ENCODE measurements around the gene PLXDC1. TPM values are rescaled to one million over a fixed set of nuclear protein-coding genes. Genes with fewer than 3 reads are reported as not detected.

The PLXDC1 gene
- total RNA-seq, 2 experiments from 2014 or later, result 1.2 to 2.2 TPM

DNA sequence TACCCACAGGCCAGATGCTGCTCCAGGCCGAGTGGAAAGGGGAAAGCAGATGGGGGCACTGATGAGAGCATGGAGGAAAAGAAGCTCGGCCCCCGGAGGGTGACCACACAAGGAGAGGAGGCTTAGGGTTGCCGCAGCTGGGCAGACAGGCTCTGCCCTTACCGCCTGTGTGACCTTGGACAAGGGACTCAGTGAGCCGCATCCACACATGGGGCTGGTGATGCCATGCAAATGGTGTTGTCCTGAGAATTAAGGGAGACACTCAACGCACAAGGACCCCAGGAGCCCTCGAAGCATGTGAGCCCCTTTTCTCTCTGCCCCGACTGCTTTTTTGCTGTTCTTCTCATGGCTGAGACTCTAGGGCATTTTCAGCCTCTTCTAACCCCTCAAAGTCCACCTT lies 61.0 kb downstream of the PLXDC1 start:
- ChIA-PET CTCF (no interaction called here), POLR2A (no interaction called here)
- DNase-seq, result no peak
- intact Hi-C loops (cut with micrococcal nuclease), result loop anchor here (10.0 kb wide), 1 partner anchor 226 kb away; no protein-coding TSS in a partner anchor
- Mint-ChIP-seq H3K27ac (no peak overlapping the region), H3K36me3 (no peaks in the 10 kb centered on the region), H3K9me3 (no peaks in the 10 kb centered on the region), H3K4me3 (no peak overlapping the region), H3K4me1 (ENCODE audit: low read depth) (peaks cover 41% of the 10 kb centered on the region), H3K27me3 (no peaks in the 10 kb centered on the region)

DNA sequence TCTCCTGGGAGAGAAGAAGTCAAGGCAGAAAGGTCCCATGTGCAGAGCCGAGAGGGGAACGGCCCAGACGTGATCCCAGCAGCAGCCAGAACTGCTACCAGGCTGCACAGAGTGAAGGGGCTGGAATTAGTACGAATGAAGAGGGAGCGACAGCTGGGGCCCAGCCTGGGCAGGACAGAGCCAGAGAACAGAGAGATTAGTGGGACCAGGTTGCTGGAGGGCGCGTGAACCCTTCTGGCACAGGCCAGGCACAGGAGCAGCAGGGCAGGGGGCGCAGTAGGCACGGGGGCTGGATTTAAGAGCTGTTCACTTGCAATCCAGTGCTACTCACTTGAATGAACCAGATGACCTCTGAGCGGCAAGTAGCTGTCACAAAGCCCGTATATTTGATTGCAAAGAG lies 66.9 kb downstream of the PLXDC1 start:
- ChIA-PET POLR2A (no interaction called here), CTCF (no interaction called here)
- no peak for DNase-seq
- H3K9me3 Mint-ChIP-seq, result no peaks in the 10 kb centered on the region
- H3K27me3 Mint-ChIP-seq, result no peaks in the 10 kb centered on the region
- no peaks in the 10 kb centered on the region for H3K4me1 Mint-ChIP-seq (ENCODE audit: low read depth)
- H3K36me3 Mint-ChIP-seq, result no peaks in the 10 kb centered on the region
- no peak overlapping the region for H3K27ac Mint-ChIP-seq
- intact Hi-C loops (cut with micrococcal nuclease), result no loop called here
- H3K4me3 Mint-ChIP-seq, result no peak overlapping the region

DNA sequence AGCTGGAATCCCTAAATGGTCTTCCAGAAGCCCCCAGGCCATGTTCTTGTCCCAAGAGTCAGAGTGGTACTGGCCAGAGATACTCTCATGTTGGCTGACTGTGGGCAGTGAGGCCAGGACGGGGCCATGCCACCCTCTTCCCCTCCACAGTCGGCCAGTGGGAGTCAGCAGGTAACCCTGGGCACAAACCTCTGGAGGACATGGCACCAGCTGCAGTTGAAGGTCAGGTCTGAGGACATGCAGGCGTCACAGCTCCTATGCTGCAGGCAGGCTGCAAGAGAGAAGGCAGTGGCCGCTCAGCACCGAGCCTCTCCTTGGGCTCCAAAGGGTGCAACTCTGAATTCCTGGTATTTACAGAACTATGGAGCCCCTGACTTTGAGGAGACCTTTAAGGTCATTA lies 68.2 kb downstream of the PLXDC1 start:
- Mint-ChIP-seq H3K4me1 (ENCODE audit: low read depth) (no peaks in the 10 kb centered on the region), H3K27ac (no peak overlapping the region), H3K4me3 (no peak overlapping the region), H3K27me3 (no peaks in the 10 kb centered on the region), H3K9me3 (no peaks in the 10 kb centered on the region), H3K36me3 (no peaks in the 10 kb centered on the region)
- DNase-seq, result no peak
- POLR2A ChIA-PET, result no interaction called here
- intact Hi-C loops (cut with micrococcal nuclease), result no loop called here
- CTCF ChIA-PET, result no interaction called here

DNA sequence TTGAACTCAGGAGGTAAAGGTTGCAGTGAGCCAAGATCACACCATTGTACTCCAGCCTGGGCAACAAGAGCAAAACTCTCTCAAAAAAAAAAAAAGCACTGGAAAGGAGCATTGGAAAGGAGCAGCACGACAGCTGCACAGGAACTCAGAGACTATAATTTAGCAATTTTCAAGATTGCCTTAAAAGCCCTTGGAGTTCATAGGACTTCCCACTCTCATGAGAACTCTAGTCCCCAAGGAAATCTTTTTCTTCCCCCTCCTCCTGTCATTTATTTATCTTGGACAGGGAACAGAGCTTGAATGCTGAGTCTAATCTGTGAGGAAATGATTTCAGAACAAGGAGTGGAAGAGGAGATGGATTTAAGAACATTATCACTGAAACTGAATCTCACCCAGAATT lies 69.0 kb downstream of the PLXDC1 start:
- ChIA-PET CTCF (interaction anchor here (1.4 kb wide), 1 partner anchor 62 kb away, joined by 3 read pairs; no protein-coding TSS in a partner anchor), POLR2A (interaction anchor here (0.7 kb wide), 1 partner anchor 15 kb away, joined by 3 read pairs; no protein-coding TSS in a partner anchor)
- DNase-seq, result no peak
- H3K36me3 Mint-ChIP-seq, result no peaks in the 10 kb centered on the region
- no peak overlapping the region for H3K27ac Mint-ChIP-seq
- no peaks in the 10 kb centered on the region for H3K27me3 Mint-ChIP-seq
- no peaks in the 10 kb centered on the region for H3K9me3 Mint-ChIP-seq
- no peaks in the 10 kb centered on the region for H3K4me1 Mint-ChIP-seq (ENCODE audit: low read depth)
- intact Hi-C loops (cut with micrococcal nuclease), result no loop called here
- no peak overlapping the region for H3K4me3 Mint-ChIP-seq

DNA sequence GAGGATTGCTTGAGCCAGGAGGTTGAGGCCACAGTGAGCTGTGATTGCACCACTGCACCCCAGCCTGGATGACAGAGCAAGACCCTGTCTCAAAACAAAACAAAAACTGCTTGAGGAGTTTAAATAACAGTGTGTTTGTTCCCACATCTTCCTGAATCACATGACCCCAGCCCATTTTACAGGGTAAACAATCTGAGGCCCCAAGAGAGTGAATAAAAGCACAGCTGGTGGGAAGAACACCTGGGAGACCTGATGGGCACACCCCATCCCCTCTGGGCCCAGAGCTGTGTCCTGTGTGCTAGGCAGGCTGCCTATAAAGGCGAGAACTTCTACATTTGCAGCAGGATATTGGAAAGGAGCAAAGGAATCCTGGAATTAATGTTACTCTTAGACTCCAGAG lies 69.6 kb downstream of the PLXDC1 start:
- ChIA-PET POLR2A (interaction anchor here (0.7 kb wide), 1 partner anchor 15 kb away, joined by 3 read pairs; no protein-coding TSS in a partner anchor), CTCF (interaction anchor here (1.4 kb wide), 1 partner anchor 62 kb away, joined by 3 read pairs; no protein-coding TSS in a partner anchor)
- Mint-ChIP-seq H3K4me3 (no peak overlapping the region), H3K27me3 (no peaks in the 10 kb centered on the region), H3K4me1 (ENCODE audit: low read depth) (no peaks in the 10 kb centered on the region), H3K27ac (no peak overlapping the region), H3K9me3 (no peaks in the 10 kb centered on the region), H3K36me3 (no peaks in the 10 kb centered on the region)
- intact Hi-C loops (cut with micrococcal nuclease), result no loop called here
- no peak for DNase-seq

DNA sequence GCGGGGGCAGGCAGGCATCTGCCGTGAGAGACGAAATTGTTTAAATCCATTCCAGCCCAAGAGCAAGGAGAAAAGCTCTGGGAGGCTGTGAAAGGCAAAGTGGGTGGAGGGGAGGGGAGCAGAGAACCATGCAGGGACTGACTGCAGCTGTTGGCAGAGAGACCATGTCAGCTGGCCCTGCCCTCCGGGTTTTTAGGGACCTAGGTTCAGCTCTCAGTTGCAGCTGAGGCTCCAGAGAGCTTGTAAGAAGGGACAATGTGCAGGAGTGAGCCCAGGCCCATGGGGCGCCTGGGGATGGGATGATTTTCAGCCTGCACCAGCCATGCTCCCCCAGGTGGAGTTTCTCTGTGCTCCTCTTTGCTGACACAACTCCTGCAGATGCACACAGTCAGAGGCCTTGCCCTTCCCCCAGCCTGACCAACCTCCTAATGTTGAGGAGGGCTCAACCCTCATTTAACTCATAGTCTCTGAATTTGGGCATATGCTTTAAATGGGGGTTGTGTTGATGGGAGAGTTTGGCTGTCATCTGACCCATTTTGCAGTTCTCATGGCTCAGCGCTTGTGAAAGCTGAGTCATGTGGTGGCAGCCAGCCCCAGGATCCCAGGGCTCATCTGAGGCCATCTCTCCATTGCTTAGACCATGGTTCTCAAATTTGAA lies 70.9 kb downstream of the PLXDC1 start:
- H3K27ac Mint-ChIP-seq, result no peak overlapping the region
- ChIA-PET POLR2A (no interaction called here), CTCF (interaction anchor here (1.1 kb wide), 1 partner anchor 84 kb away, joined by 3 read pairs; no protein-coding TSS in a partner anchor)
- DNase-seq, result no peak
- H3K36me3 Mint-ChIP-seq, result no peaks in the 10 kb centered on the region
- intact Hi-C loops (cut with micrococcal nuclease), result no loop called here
- H3K9me3 Mint-ChIP-seq, result no peaks in the 10 kb centered on the region
- H3K4me1 Mint-ChIP-seq (ENCODE audit: low read depth), result no peaks in the 10 kb centered on the region
- no peak overlapping the region for H3K4me3 Mint-ChIP-seq
- H3K27me3 Mint-ChIP-seq, result no peaks in the 10 kb centered on the region

DNA sequence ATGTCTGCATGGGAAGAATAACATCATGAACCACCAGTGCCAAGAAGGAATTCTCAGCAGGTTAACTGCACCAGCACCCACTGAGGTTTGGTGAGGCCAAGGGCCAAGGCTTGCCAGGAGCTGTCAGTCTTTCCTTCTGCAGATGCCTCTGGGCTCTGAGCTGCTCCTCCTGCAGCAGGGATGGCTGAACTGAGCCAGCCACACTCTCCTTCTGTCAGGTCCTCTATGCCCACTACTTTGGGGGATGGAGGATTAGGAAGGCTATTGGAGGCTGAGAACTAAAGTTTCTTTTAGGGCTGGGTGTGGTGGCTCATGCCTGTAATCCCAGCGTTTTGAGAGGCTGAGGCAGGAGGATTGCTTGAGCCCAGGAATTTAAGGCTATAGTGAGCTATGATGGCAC lies 71.6 kb downstream of the PLXDC1 start:
- H3K27me3 Mint-ChIP-seq, result no peaks in the 10 kb centered on the region
- H3K4me1 Mint-ChIP-seq (ENCODE audit: low read depth), result no peaks in the 10 kb centered on the region

DNA sequence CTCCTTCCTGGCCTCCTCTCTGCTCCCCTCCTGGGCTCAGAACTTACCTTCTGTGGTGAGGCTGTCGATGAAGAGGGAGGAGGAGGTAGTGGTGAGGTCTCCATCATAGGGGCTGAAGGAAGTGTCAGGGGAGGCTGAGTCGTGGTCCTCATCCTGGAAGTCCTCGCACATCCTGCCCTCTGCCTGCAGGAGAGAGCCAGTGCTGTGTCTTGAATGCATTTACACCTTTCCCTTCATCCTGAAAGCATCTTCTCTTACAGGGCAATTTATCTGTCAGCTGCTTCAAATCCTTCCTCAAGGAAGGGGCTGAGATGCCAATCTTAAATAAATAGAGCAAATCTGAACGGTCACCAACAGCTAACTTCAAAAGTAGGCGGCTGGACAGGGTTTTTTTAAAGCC lies 73.6 kb downstream of the PLXDC1 start:
- Mint-ChIP-seq H3K4me3 (no peak overlapping the region), H3K4me1 (ENCODE audit: low read depth) (peaks cover 6% of the 10 kb centered on the region), H3K9me3 (no peaks in the 10 kb centered on the region), H3K27ac (no peak overlapping the region), H3K36me3 (peaks cover 2% of the 10 kb centered on the region), H3K27me3 (no peaks in the 10 kb centered on the region)
- intact Hi-C loops (cut with micrococcal nuclease), result no loop called here
- ChIA-PET POLR2A (no interaction called here), CTCF (interaction anchor here (1.1 kb wide), 1 partner anchor 95 kb away, joined by 5 read pairs; no protein-coding TSS in a partner anchor)
- DNase-seq, result no peak

More for the DNA sequence above, 71.6 kb downstream of the PLXDC1 start:
- intact Hi-C loops (cut with micrococcal nuclease), result no loop called here
- Mint-ChIP-seq H3K9me3 (no peaks in the 10 kb centered on the region), H3K4me3 (no peak overlapping the region), H3K27ac (no peak overlapping the region), H3K36me3 (peaks cover 2% of the 10 kb centered on the region)
- ChIA-PET CTCF (interaction anchor here (1.1 to 1.6 kb wide), 2 partner anchors 85 to 97 kb away, joined by 3 to 4 read pairs; no protein-coding TSS in a partner anchor), POLR2A (no interaction called here)
- no peak for DNase-seq

DNA sequence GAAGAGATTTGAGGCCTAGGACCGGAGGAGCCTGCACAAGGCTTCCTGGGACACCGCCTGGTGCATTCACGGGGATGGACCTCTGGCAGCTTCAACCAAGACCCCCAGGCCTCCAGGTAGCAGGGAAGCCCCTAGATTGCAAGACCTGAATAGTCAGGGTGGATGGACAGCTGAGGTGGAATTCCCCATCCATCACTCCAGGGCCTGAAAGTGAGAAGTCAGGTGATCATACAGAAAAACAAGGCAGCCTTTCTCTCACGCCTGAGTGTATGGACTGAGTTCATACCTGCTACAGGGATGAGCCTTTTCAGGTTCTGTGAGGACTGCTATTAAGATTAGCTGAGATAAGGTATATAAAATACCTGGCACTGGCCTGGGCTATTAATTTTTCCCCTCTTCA lies 74.2 kb downstream of the PLXDC1 start:
- H3K4me3 Mint-ChIP-seq, result no peak overlapping the region
- no peaks in the 10 kb centered on the region for H3K9me3 Mint-ChIP-seq
- no peak for DNase-seq
- ChIA-PET POLR2A (no interaction called here), CTCF (interaction anchor here (0.6 to 1.1 kb wide), 2 partner anchors 16 to 94 kb away, joined by 3 to 5 read pairs; no protein-coding TSS in a partner anchor)
- no peak overlapping the region for H3K27ac Mint-ChIP-seq
- peaks cover 2% of the 10 kb centered on the region for H3K36me3 Mint-ChIP-seq
- intact Hi-C loops (cut with micrococcal nuclease), result no loop called here
- H3K4me1 Mint-ChIP-seq (ENCODE audit: low read depth), result peaks cover 6% of the 10 kb centered on the region
- H3K27me3 Mint-ChIP-seq, result no peaks in the 10 kb centered on the region

DNA sequence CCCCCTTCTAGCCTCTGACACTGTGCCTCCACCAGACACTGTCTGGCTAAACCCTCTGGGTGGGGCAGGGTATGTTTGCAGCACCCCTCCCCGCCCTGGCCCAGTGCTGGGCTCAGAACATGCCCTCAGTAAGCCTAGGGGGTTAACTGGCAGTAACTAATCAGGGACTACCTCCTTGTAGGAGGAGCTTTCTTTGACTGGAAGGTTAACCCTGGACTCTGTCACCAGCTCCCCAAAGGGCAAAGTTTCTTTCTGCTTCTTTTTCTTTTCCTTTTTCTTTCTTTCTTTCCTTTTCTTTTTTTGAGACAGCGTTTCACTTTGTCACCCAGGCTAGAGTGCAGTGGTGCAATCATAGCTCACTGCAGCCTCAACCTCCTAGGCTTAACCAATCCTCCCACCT lies 76.8 kb downstream of the PLXDC1 start:
- POLR2A ChIA-PET, result no interaction called here

DNA sequence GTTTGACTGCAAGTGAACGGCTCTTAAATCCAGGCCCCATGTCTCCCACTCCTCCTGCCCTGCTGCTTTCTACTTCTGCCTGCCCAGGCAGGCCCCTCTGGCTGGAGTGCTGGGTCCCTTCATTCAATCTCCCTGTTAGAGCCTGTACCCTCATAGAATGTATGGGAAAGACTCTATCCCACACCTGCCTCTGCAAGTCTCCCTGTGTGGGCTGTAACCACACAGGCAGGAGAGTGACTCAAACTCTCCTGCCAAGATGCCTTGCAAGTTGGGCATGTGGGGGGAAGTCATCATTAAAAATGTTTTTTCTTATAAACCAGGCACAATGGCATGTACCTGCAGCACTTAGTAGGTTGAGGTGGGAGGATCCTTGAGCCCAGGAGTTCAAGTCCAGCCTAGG lies 77.5 kb downstream of the PLXDC1 start:
- intact Hi-C loops (cut with micrococcal nuclease), result no loop called here
- Mint-ChIP-seq H3K4me1 (ENCODE audit: low read depth) (peaks cover 6% of the 10 kb centered on the region), H3K4me3 (no peak overlapping the region), H3K9me3 (no peaks in the 10 kb centered on the region), H3K36me3 (peaks cover 2% of the 10 kb centered on the region), H3K27ac (no peak overlapping the region), H3K27me3 (no peaks in the 10 kb centered on the region)
- ChIA-PET POLR2A (no interaction called here), CTCF (no interaction called here)
- no peak for DNase-seq

More for the DNA sequence above, 76.8 kb downstream of the PLXDC1 start:
- H3K9me3 Mint-ChIP-seq, result no peaks in the 10 kb centered on the region
- intact Hi-C loops (cut with micrococcal nuclease), result no loop called here
- no peak overlapping the region for H3K27ac Mint-ChIP-seq
- H3K4me3 Mint-ChIP-seq, result no peak overlapping the region
- CTCF ChIA-PET, result interaction anchor here (1.3 to 1.4 kb wide), 2 partner anchors 90 to 92 kb away, joined by 3 to 6 read pairs; no protein-coding TSS in a partner anchor
- no peak for DNase-seq
- H3K36me3 Mint-ChIP-seq, result peaks cover 2% of the 10 kb centered on the region
- peaks cover 6% of the 10 kb centered on the region for H3K4me1 Mint-ChIP-seq (ENCODE audit: low read depth)
- H3K27me3 Mint-ChIP-seq, result no peaks in the 10 kb centered on the region

DNA sequence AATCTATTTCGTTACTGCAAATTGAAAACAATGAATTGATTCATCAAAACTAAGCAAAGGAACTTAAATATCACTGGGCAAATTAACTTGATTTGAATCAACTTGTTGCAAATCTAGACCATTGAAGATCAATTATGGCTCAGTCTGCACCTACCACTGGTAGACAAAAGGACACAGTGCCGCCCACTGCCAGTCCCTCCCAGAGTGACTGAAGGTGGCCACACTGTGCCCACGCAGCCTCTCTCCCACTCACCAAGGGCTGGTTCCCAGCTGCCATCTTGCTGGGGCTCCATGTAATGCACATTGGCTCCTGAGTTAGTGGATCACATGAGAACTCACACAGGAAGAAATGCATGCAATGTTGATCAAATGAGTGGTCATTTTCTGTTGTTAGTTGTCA lies 78.1 kb downstream of the PLXDC1 start:
- ChIA-PET CTCF (no interaction called here), POLR2A (no interaction called here)
- intact Hi-C loops (cut with micrococcal nuclease), result no loop called here
- no peak for DNase-seq
- Mint-ChIP-seq H3K27me3 (no peaks in the 10 kb centered on the region), H3K4me1 (ENCODE audit: low read depth) (peaks cover 6% of the 10 kb centered on the region), H3K4me3 (no peak overlapping the region), H3K9me3 (no peaks in the 10 kb centered on the region), H3K27ac (no peak overlapping the region), H3K36me3 (peaks cover 2% of the 10 kb centered on the region)

DNA sequence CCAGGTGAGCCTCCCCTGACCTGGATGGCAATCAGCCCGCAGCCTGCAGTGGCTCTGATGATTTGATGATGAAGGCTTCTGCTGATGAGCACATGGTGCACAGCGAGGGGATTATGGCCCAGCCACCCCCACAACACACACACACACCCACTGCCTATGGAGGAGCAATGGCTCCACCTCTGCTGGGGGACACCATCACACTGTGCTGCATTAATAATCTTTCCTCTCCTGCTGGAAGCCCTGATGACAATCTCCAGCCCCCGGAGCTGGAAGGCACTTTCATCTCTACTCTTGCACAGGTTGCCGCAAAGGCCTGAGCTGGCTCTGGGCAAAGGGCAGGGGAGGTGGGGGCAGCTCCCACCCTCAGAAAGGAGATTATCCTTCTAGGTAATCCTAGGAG lies 79.9 kb downstream of the PLXDC1 start:
- POLR2A ChIA-PET, result no interaction called here
- Mint-ChIP-seq H3K9me3 (no peaks in the 10 kb centered on the region), H3K27me3 (no peaks in the 10 kb centered on the region), H3K4me1 (ENCODE audit: low read depth) (peaks cover 6% of the 10 kb centered on the region), H3K27ac (no peak overlapping the region), H3K36me3 (peaks cover 2% of the 10 kb centered on the region), H3K4me3 (no peak overlapping the region)
- CTCF ChIA-PET, result interaction anchor here (1.7 to 2.0 kb wide), 2 partner anchors 94 to 102 kb away, joined by 3 to 7 read pairs; partner anchors contain the start of gene ARL5C
- intact Hi-C loops (cut with micrococcal nuclease), result no loop called here
- DNase-seq, result no peak
